DND-41 (cell line): ENCODE data around the gene AGMO.
"Not testable (repeated sequence)": the region's sequence is repeated elsewhere in the genome, so short reads cannot be mapped to it uniquely, and the experiment has no call there.

ENCODE experiments used
- ATAC-seq: fragments of 200-7000 bp; cut with Tn5 transposase; 3 replicates; pipeline ENCODE4 v1.9.1; 2021; ENCODE audit warnings: low read depth; ENCODE audit not compliant: insufficient read depth
- DNase-seq: peaks from one replicate; pipeline ENCODE4 v3.0.0-alpha.2; 2020
- H2AFZ ChIP-seq: 2 replicates; pipeline ENCODE4 v1.6.0; 2012; ENCODE audit warnings: low read depth, low read length
- H3K27ac ChIP-seq: 2 replicates; pipeline ENCODE4 v1.5.1; 2012; ENCODE audit warnings: low read length, inconsistent platforms
- H3K27me3 ChIP-seq: fragments of 200-600 bp; sonication (generic); 2 replicates; pipeline ENCODE4 v1.6.0; 2012; ENCODE audit warnings: low read length, mild to moderate bottlenecking, inconsistent platforms; ENCODE audit not compliant: insufficient read depth, poor library complexity
- H3K36me3 ChIP-seq: 2 replicates; pipeline ENCODE4 v1.5.1; 2012; ENCODE audit warnings: low read length, inconsistent platforms; ENCODE audit not compliant: insufficient read depth
- H3K4me1 ChIP-seq: 2 replicates; pipeline ENCODE4 v1.5.1; 2012; ENCODE audit warnings: mild to moderate bottlenecking, low read length; ENCODE audit not compliant: insufficient read depth
- H3K4me2 ChIP-seq: 2 replicates; pipeline ENCODE4 v1.6.0; 2012; ENCODE audit warnings: mild to moderate bottlenecking, moderate library complexity, low read length, inconsistent platforms; ENCODE audit not compliant: insufficient read depth
- H3K4me3 ChIP-seq, 2 experiments: fragments of 200-600 bp in 1 of 2; shearing (Covaris generic) in 1 of 2; 2 replicates each; pipeline ENCODE4 v1.5.1; 2012 to 2016; ENCODE audit warnings: inconsistent platforms in 2 of 2, low read length in 2 of 2, mild to moderate bottlenecking in 2 of 2, low read depth in 1 of 2, moderate library complexity in 1 of 2
- H3K79me2 ChIP-seq: 2 replicates; pipeline ENCODE4 v1.6.0; 2012; ENCODE audit warnings: low read length, inconsistent platforms; ENCODE audit not compliant: insufficient read depth
- H3K9ac ChIP-seq: 2 replicates; pipeline ENCODE4 v1.6.0; 2012; ENCODE audit warnings: low read depth, mild to moderate bottlenecking, inconsistent platforms, low read length, moderate library complexity
- H3K9me3 ChIP-seq: 2 replicates; pipeline ENCODE4 v1.5.1; 2012; ENCODE audit warnings: low read length, moderate library complexity, mild to moderate bottlenecking, inconsistent platforms; ENCODE audit not compliant: insufficient read depth, severe bottlenecking
- H4K20me1 ChIP-seq: 2 replicates; pipeline ENCODE4 v1.6.0; 2012; ENCODE audit warnings: low read length; ENCODE audit not compliant: insufficient read depth
- CTCF ChIP-seq: IDR thresholded peaks from 2 replicates; pipeline ENCODE4 v1.5.1; 2012; ENCODE audit warnings: borderline replicate concordance, low read length, moderate library complexity, mild to moderate bottlenecking; ENCODE audit not compliant: poor library complexity, severe bottlenecking; ENCODE audit errors: extremely low read depth
- EZH2 ChIP-seq: IDR thresholded peaks from 3 replicates; pipeline ENCODE4 v1.6.1; 2012; ENCODE audit warnings: borderline replicate concordance, low read depth, mild to moderate bottlenecking, moderate library complexity, low read length, inconsistent platforms; ENCODE audit not compliant: severe bottlenecking

Gene AGMO

DNA sequence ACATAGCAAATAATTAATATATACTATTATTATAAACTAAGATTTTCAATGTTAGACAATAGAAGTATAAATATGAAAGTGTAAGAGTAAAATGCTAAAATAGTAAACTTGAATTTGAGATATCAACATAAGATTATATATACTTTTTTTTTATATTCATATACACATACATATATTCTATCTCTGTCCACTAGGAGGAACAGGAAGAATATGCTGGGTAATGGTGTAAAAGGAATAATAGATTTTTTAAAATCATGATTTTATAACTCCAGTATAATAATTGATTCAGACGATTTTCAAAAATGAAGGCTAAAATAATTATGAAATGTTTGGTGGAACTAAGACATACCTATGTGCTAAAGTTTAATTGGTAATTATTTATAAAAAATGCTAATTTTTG, 37.7 kb downstream of the AGMO start:
- no peaks in the 10 kb centered on the region for H3K27me3 ChIP-seq
- H3K9ac ChIP-seq = no peak overlapping the region
- H3K4me1 ChIP-seq = no peaks in the 10 kb centered on the region
- no peak overlapping the region for H2AFZ ChIP-seq
- H3K4me3 ChIP-seq = no peak overlapping the region
- no peak overlapping the region for H3K4me2 ChIP-seq
- H3K36me3 ChIP-seq = no peaks in the 10 kb centered on the region
- no peak overlapping the region for H3K27ac ChIP-seq
- no peak for TF ChIP-seq CTCF
- no peak for TF ChIP-seq EZH2
- H4K20me1 ChIP-seq = no peaks in the 10 kb centered on the region
- no peaks in the 10 kb centered on the region for H3K9me3 ChIP-seq
- no peak for DNase-seq
- no peak for ATAC-seq
- H3K79me2 ChIP-seq = no peaks in the 10 kb centered on the region

DNA sequence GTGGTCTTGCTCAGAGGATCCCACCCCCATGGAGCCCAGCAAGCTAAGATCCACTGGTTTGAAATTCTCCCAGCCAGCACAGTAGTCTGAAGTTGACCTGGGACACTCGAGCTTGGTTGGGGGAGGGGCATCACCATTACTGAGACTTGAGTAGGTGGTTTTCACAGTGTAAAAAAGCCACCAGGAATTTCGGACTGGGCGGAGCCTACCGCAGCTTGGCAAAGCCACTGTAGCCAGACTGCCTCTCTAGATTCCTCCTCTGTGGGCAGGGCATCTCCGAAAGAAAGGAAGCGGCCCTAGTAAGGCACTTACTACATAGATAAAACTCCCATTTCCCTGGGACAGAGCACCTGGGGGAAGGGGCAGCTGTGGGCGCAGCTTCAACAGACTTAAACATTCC, 44.0 kb downstream of the AGMO start:
- not testable (repeated sequence) for H3K9me3 ChIP-seq, H3K27me3 ChIP-seq, H3K9ac ChIP-seq, H3K4me1 ChIP-seq, H4K20me1 ChIP-seq, H3K27ac ChIP-seq, H3K79me2 ChIP-seq, H3K4me3 ChIP-seq, H3K4me2 ChIP-seq, DNase-seq, ATAC-seq, H3K36me3 ChIP-seq, H2AFZ ChIP-seq

DNA sequence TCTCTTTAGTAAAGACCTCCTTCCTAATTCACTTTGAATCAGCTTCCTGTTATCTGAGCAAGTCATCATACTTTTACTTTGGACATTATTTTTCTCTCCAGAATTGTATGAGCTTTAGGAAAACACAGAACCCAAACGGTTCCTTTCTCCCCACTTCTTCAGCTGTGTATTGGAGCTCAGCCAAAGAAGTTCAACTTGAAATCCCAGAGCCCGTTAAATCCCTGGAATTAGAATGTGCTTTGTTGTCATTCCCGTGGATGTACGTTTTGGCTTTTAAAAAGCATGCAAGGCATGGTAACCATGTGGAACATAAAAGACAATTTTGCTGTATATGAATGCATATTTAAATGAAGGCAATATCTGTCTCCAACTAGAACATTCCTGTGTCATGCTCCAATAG, 46.6 kb downstream of the AGMO start:
- H3K9me3 ChIP-seq = peaks cover 3% of the 10 kb centered on the region
- H4K20me1 ChIP-seq = no peaks in the 10 kb centered on the region
- DNase-seq = no peak
- no peak for ATAC-seq
- H3K4me2 ChIP-seq = no peak overlapping the region
- no peak overlapping the region for H3K4me3 ChIP-seq
- H3K27me3 ChIP-seq = no peaks in the 10 kb centered on the region
- H2AFZ ChIP-seq = no peak overlapping the region
- no peaks in the 10 kb centered on the region for H3K4me1 ChIP-seq
- no peak overlapping the region for H3K9ac ChIP-seq
- H3K79me2 ChIP-seq = no peaks in the 10 kb centered on the region
- TF ChIP-seq CTCF = no peak
- TF ChIP-seq EZH2 = no peak
- H3K36me3 ChIP-seq = no peaks in the 10 kb centered on the region
- H3K27ac ChIP-seq = no peak overlapping the region

DNA sequence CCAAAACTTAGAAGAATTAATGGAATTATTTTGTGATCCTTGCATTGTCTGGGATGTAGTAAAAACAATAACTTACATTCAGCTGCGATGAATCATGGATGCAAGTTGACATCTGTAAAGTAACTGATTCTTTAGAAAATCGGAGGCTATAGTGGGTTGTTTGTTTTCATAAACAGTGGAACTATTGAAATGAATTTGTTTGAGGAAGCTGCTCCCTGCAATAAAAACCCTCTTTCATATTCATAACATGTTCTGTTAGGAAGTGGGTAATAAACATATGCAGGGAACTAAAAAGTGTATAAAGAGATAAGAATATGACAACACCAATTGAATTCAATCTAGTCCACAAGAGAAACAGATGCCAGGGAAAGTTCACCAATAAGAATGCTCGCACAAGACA, 53.6 kb downstream of the AGMO start:
- no peak overlapping the region for H3K9ac ChIP-seq
- H3K9me3 ChIP-seq = no peaks in the 10 kb centered on the region
- no peaks in the 10 kb centered on the region for H4K20me1 ChIP-seq
- H3K36me3 ChIP-seq = no peaks in the 10 kb centered on the region
- H2AFZ ChIP-seq = no peak overlapping the region
- ATAC-seq (no peak), DNase-seq (no peak)
- H3K27me3 ChIP-seq = no peaks in the 10 kb centered on the region
- no peak overlapping the region for H3K4me2 ChIP-seq
- H3K4me1 ChIP-seq = no peaks in the 10 kb centered on the region
- H3K79me2 ChIP-seq = no peaks in the 10 kb centered on the region
- H3K27ac ChIP-seq = no peak overlapping the region
- no peak for TF ChIP-seq CTCF
- no peak overlapping the region for H3K4me3 ChIP-seq
